Esophagus muscularis mucosa (tissue), 4 donors: ENCODE data around the gene THUMPD3.

Experiments
- EP300 ChIP-seq: sonication (generic); formaldehyde crosslinking; IDR thresholded peaks from one replicate; pipeline ENCODE4 v1.6.1; 2017; ENCODE audit warnings: antibody characterized with exemption
- POLR2A ChIP-seq: fragments of 450-650 bp; IDR thresholded peaks from one replicate; pipeline ENCODE4 v1.6.1; 2017; ENCODE audit warnings: antibody characterized with exemption, moderate library complexity, mild to moderate bottlenecking, low read depth
- POLR2AphosphoS5 ChIP-seq, 2 donors: sonication (generic); formaldehyde crosslinking; IDR thresholded peaks; one replicate each; pipeline ENCODE4 v1.6.1; 2017; ENCODE audit warnings: antibody characterized with exemption in 2 of 2
- TF ChIP-seq, protein P1 (sequence below), 3 experiments: fragments of 200-600 bp in 2 of 3; fragments of 450-650 bp in 1 of 3; sonication (generic) in 2 of 3; IDR thresholded peaks; one replicate each; pipeline ENCODE4 v1.5.1; 2017 to 2019; ENCODE audit warnings: antibody characterized with exemption in 3 of 3, mild to moderate bottlenecking in 2 of 3, moderate library complexity in 1 of 3

DNA sequence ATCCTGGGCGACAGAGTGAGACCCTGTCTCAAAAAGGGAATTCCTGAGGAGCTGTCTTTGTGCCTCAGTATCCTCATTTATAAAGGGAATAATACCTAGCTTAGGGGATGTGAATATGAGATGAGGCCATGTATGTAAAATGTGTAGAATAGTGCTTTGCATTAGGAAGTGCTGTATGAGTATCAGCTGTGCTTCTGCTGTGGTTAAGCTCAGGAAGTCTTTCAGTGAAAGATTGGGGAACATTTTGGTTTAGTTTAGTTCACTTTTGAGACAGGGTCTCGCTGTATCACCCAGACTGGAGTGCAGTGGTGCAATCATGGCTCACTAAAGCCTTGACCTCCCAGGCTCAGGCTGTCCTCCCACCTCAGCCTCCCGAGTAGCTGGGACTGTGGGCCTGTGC lies 10.6 kb downstream of the THUMPD3 start:
- TF ChIP-seq POLR2A, result no peak
- TF ChIP-seq, protein P1, sequence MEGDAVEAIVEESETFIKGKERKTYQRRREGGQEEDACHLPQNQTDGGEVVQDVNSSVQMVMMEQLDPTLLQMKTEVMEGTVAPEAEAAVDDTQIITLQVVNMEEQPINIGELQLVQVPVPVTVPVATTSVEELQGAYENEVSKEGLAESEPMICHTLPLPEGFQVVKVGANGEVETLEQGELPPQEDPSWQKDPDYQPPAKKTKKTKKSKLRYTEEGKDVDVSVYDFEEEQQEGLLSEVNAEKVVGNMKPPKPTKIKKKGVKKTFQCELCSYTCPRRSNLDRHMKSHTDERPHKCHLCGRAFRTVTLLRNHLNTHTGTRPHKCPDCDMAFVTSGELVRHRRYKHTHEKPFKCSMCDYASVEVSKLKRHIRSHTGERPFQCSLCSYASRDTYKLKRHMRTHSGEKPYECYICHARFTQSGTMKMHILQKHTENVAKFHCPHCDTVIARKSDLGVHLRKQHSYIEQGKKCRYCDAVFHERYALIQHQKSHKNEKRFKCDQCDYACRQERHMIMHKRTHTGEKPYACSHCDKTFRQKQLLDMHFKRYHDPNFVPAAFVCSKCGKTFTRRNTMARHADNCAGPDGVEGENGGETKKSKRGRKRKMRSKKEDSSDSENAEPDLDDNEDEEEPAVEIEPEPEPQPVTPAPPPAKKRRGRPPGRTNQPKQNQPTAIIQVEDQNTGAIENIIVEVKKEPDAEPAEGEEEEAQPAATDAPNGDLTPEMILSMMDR (IDR thresholded peaks at IDR 0.05), result no peak
- no peak for TF ChIP-seq EP300
- no peak for TF ChIP-seq POLR2AphosphoS5 (IDR thresholded peaks at IDR 0.05)
